Mononuclear cell (primary cell): ENCODE results near the gene APEX1. TPM values are rescaled to one million over a fixed set of nuclear protein-coding genes. Genes with fewer than 3 reads are reported as not detected.

ENCODE experiments used
- total RNA-seq: library from RNA; depleted of rRNA; stranded (reverse); fragments of >200 nt; gene quantifications from one replicate; pipeline ENCODE4 v1.2.3, GENCODE V29; 2012

APEX1 gene
- total RNA-seq, 1 donor = 42.5 TPM

Other genes with a start within 250 kb of the APEX1 start
- not detected for gene OR11H6, start 231.5 kb upstream of the APEX1 start, total RNA-seq
- not detected for gene OR11H7, start 226.2 kb upstream of the APEX1 start, total RNA-seq
- not detected for gene OR11H4, start 215.9 kb upstream of the APEX1 start, total RNA-seq
- 7.0 TPM for gene TTC5, start 149.3 kb upstream of the APEX1 start, total RNA-seq
- gene CCNB1IP1, start 121.9 kb upstream of the APEX1 start, total RNA-seq = 39.7 TPM
- gene PARP2, start 111.6 kb upstream of the APEX1 start, total RNA-seq = 6.0 TPM
- gene TEP1, start 41.7 kb upstream of the APEX1 start, total RNA-seq = 17.3 TPM
- gene KLHL33, start 19.1 kb upstream of the APEX1 start, total RNA-seq = 0.10 TPM
- gene OSGEP, start 414 bp upstream of the APEX1 start, total RNA-seq = 22.4 TPM
- gene PIP4P1, start 6.2 kb downstream of the APEX1 start, total RNA-seq = 50.7 TPM
- gene PNP, start 14.2 kb downstream of the APEX1 start, total RNA-seq = 144 TPM
- gene RNASE10, start 50.3 kb downstream of the APEX1 start, total RNA-seq = not detected
- gene RNASE9, start 105.8 kb downstream of the APEX1 start, total RNA-seq = not detected
- not detected for gene RNASE11, start 132.8 kb downstream of the APEX1 start, total RNA-seq
- gene RNASE12, start 136.2 kb downstream of the APEX1 start, total RNA-seq = not detected
- not detected for gene OR6S1, start 186.5 kb downstream of the APEX1 start, total RNA-seq
- gene RNASE4, start 229.3 kb downstream of the APEX1 start, total RNA-seq = 5.7 TPM
- 1.3 TPM for gene ANG, start 233.5 kb downstream of the APEX1 start, total RNA-seq